Fibroblast of skin of right quadriceps (primary cell): Measurements from ENCODE around the gene GPC6.
A peak's percentile ranks its signal among the peaks of the same experiment; 100 is the strongest.
"Not testable (repeated sequence)": the region's sequence is repeated elsewhere in the genome, so short reads cannot be mapped to it uniquely, and the experiment has no call there.

Source experiments
- DNase-seq: peaks from one replicate; pipeline ENCODE4 v3.0.0-alpha.2; 2013

The GPC6 gene

DNA sequence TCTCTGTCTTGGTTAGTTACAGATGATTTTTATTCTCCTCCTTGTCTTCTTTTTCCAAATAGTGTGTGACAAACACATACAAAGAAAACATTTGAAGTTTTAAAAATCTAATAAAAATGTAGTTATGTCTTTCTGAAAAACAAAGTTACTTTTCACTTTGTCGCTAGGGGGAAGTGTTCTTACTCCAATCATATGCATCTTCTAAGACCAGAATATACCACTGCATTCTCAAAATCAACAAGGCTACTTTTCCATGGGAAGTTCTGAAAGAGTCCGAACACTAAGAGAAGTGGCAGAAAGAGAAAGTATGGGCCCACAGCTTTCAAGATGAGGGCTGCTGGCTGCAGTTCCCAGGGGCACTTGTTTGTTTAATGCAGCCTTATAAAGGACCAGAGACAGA is 1043.9 kb downstream of the GPC6 start:
- DNase-seq: no peak

DNA sequence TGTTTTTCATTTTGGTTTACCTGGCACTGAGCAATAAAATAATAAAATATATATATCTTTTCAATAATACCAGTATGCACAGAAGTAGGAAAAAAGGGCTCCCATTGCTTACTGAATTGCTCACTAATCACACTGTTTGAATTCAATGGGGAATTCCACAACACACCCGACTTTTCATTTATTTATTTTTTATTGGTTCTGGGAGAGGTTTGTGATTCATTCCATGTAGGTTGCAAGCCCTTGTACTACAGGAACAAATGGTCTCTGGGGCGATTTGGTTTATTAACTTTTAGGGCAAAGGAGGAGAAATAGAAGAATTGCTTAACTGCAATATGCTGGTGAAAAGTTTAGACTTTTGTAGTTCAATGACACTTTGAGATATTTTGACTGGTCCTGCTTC is 1045.4 kb downstream of the GPC6 start:
- DNase-seq: no peak

DNA sequence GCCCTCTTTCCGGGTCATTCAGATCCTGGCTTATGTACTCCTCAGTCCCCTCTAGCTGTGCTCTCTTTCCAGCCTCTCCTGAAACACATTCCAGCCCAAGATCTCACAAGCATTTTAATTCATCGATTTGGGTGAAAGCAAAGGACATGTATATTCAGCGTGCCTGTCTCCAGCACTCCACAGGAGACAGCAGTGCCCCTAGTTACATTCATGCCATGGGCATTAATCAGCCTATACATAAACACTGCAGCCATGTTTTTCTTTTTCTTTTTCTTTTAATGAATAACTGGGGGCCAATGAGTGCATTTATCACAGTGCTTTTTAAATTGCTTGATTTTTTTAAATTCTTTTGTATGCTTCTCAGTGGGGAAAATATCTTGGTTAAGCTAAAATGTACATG is 1053.7 kb downstream of the GPC6 start:
- DNase-seq: peak; percentile 17

DNA sequence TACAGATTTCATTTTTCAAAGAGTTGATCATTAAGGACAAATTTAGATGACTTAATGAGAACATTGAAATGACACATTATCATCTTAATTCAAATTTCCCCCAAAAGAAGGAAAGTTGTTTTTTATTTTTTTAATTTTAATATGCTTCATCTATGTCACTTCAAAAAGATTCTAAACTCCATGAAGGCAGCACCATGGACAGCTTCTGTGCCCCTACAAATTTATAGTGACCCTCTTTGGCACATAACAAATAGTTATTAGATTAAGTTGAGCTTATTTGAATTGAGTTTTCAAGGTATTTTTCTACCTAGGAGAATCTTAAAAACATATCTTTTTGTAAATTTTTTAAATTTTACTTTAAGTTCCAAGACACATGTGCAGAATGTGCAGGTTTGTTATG is 1054.2 kb downstream of the GPC6 start:
- DNase-seq: no peak

DNA sequence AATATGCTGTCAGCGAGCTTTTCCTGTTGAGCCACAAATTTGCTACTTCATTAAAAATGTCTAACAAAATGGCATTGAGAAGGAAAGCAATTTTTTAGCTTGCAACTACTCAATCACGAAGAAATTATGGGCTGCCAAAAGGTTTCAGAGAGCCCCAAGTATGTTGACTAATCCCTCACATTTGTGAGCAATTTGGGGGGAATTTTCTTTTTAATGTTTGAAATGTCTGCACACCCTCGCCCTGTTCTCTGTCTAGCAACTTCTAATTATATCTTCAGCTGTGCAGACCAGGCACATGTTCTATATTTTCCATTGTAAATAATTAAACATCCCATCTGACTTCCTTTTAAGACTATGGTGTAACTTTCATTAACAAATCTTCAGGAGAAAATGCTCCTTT is 1060.0 kb downstream of the GPC6 start:
- peak; percentile 59 for DNase-seq

DNA sequence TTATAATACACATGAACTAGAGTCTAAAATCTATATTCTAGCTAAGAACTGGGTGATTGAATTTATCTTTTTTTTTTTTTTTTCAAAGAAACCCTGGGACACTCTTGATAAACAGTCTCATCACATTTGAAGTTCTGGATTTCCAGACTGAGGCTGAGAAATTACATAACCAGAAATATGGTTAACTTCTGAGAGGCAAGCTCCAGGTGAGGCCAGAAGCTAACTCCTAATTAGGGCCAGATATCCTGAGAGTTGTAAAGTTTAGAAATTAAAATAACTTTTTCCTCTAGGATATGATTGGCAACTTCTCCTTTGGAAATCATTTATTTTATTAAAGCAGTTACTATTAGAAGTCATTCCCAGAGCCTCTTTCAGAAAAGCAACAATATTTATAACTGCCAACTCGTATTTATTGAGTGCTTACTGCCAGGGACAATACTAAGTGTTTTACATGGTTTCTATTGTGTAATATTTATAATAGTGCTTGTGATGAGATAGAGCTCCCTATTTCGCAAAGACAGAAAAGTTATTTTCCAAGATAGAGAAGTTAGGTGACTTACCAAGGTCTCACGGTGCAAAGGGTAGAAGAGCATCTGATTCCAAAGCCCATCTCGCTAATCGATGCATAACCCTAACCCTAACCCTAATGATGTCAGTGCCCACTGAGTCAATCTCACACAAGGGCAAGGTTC is 1065.2 kb downstream of the GPC6 start:
- DNase-seq: no peak

DNA sequence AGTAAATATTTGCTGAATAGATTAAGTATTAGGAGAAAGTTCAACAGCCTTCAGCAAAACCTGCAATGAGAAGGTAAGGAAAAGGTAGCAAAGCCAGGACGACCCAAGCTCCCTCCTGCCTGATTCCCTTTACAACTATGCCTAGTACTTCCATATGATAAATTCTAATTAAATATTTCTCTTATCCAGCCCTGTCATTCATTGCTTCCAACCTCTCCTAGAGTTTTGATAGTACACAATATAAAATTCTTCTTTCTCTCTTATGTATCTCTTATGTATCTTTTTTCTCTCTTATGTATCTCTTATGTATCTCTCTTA is 1065.7 kb downstream of the GPC6 start:
- no peak for DNase-seq

DNA sequence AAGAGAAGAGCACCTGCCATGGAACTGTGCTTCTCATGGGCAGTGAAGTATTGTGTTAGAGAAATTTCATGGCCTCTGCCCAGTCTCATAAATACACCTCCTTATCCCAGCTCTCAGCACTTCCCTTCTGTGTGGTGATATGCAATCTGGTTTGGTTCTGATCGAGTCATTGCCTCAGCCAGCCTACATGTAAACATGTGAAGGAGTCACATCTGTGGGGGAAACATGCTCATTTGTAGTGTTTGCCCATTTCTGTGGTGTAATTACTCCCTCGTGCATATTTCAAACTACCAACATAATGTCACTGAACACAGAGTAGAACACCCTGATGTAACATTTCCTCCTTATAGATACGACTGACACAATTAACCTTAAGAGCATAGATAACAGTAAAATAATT is 1069.9 kb downstream of the GPC6 start:
- no peak for DNase-seq

DNA sequence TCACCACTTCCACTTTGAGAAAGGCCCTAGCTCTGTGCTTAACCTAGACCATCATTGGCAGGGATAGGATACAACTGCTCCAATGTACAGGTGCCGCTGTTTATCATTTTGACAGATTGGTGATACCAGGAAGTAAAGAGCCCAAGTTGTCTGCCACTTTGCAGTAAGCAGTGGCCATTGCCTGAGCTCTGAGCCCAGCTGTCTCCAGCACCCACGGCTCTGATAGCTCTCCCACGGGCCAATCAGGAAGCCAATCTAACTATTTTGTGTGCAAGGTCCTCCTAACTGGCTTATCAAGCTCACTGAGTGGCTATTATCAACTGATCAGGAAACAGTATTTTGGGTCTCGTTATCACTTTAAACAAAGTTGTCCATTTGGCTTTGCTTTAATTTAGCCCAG is 1071.7 kb downstream of the GPC6 start:
- DNase-seq: no peak

DNA sequence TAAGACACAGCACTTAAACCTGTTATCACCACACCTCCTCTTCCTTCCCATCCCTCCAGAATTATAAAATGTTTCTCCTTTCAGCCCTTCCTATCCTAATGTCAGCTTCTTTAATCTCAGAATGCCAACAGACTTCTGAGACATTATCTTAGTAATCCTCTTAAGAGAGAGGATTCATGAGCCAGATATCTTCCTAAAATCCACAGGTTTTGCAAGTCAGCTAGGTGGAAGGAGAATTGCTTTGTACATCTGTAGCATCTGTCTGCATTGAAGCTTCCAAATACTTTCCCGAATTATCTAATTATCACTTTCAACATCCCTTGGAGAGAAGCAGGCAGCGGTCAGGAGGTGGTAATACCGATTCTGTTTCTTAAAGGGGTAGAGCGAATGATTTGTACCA is 1073.8 kb downstream of the GPC6 start:
- no peak for DNase-seq

DNA sequence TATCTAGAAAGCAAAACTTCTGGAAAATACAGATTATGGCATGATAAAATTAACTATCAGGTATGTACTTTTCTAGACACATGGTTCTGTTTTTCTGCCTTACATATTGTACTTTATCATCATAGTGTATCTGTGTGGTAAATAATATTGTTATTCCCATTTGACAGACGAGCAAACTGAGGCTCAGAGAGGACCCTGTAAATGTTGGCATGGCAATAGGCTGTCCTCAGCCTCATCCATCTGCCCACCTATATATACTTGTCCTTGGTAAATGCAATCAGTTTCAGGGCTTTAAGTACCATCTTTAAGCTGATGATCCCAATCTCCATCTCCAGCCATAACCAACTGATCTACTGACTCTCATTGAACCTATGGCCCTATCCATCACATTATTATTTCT is 1074.9 kb downstream of the GPC6 start:
- DNase-seq: no peak

DNA sequence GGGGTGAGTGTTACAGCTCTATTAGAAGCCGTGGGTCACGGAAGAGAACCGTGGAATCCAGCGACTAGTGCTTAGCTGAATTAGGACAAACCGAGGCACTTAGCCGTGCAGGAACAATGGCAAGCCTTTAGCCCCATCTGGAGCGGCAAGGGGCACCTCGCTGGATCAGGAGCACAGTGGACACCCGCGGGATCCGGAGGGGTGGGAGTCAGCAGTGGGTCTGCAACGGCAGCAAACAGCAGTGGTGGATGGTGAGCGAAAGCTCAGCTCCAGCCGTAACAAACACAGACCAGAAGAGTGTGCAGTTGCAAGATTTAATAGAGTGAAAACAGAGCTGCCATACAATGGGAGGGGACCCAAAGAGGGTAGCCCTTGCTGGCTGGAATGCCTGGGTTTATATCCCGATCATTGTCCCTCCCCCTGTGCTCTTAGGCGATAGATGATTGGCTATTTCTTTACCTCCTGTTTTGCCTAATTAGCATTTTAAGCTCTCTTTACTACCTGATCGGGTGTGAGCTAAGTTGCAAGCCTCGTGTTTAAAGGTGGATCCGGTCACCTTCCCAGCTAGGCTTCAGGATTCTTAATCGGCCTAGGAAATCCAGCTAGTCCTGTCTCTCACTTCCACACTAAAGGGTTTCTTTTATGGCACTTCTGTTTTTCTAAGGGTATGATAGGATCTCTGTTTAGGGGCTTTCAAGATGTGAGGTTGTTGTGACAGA is 1076.4 kb downstream of the GPC6 start:
- not testable (repeated sequence) for DNase-seq

DNA sequence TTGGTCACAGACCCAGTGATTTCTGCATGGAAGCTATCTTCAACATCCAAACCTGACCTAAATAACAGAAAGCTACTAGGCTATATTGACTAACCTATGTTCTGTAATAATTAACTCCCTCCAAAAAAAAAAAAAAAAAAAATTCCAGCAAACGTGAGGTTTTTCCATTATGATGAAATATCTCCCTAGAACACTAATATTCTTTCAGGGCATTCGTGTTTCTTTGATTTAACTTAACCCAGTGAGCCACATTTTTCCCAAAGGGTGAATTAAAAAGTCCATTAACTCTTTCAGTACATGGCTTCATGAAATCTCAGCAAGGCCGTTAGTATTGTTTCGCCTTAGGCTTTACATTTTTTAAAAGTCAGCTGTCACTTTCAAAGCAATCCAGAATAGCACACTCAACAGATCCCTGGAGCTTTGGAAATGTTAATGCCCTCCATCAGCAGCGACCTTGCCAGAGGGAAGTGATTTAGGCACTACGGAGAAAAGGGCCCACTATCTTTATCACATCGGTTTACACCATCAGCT is 1077.1 kb downstream of the GPC6 start:
- no peak for DNase-seq

DNA sequence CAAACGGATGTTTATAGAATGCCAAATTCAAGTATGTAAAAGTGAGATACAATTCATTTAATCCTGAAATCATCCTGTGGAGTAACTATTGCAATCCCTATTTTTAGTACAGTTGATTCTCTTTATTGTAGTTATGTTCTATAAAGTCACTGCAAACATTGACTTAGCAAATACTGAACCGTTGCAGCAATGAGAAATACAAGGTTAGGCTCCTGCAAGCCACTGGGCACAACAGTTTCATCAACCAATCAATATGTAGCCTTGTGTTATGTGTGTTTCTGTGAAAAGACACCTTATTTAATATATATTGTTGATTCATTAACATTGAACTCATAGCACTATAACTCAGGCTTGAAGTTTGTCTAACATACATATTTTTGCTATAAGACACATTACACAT is 1078.4 kb downstream of the GPC6 start:
- DNase-seq: no peak

DNA sequence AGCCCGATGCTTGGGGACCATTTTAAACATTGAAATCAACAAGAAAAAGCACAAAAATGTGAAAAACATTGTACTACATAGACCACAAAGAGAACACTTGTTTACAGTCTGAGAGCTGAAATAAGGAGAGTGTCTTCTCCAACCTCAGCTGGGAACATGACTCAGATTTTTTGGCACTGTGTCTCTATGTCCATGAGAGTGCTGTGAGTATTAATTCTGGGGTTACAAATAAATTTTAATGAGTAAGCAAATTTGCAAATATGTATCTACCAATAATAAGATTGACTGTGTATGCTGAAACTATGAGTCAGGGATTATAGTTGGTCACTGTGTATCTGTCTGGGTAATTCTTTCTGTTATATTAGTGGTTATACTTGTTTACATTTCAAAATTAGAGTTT is 1078.9 kb downstream of the GPC6 start:
- peak; percentile 90 for DNase-seq

DNA sequence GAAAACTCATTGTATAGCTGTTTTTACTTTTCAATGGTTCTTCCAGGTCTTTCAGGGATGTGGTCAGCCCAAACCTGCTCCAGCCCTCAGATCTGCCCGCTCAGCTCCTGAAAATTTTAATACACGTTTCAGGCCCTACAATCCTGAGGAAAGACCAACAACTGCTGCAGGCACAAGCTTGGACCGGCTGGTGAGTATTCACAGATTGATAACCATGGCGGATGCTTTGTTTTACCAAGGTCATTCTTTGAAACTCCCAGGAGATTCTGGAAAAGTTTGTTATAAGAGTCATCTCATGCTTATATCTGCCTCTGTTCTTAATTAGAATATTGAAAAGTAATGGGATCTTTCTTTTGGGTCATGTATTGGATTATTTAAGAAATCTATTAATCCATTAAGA is 1079.3 kb downstream of the GPC6 start:
- peak; percentile 63 for DNase-seq

DNA sequence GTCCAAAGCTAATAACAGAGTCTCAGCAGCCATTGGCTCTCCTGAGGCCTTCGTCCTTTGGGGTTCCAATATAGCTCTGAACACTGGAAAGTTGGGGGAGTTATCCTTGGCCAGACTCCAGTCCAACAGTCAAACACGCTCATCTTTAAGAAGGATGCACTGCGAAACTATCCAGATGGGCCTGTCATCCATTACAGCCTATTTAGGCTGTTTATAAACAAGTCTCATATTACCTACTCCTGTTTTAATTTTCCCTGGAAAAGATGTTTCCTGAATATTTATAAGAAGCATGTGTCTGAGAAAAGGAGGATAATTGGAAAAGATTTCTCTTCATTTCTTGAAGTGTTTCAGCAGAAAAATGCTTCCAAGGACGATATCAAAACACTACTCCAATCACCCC is 1082.2 kb downstream of the GPC6 start:
- DNase-seq: no peak

DNA sequence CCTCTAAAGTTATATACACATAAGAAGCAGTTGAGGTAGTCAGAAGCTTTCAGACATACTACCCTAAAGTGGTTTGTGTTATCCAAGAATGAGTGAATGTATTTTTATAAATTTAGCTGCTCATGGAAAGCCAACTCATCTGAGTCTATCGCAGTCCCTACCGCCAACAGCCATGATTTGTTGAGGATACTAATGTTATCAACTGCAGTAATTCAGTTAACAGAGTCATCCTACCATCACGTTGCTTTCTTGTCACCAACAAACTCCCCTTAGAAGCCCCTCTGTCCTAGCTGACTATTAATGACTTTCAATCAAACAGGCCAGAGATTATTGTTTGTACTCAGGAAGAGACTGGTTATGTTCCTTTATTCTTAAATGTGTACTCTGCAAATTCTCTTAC is 1083.0 kb downstream of the GPC6 start:
- no peak for DNase-seq

DNA sequence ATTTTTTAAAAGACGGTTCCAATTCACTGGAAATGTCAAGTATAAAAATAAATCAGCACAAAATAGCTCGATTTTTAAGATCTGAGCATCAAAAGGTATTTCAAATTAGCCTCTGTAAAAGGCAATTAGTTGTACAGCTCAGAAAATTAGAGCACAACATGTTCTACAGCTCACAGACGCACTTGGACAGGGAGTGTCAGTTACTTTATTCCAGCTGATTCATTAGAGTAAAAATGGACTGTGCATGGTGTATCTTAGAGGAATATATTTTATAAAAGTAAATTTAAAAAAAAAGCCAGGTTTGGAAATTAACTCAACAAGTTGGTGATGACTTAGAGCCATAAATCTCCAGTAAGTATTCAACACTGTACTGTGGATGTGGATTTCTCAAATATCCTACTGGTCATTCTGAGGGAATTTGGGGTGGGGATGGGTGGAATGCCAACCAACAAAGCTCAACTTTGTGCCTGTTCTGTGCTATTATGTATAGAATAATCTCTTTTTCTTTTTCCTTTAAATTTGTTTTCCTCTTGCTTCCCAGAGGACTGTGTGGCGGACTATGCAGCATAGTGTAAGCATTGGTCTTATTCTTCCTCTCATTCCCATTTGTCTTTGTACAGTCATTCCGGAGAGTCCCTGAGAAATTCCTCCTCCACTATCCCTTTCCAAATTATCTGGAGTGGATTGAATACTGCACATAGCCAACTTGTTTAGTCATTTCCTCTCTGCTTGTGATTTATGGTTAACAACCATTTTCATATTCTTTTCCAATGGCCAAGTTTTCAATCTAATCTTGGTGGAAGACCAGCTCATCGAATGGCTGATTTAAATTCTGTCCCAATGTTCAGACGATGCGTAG is 1083.6 kb downstream of the GPC6 start:
- DNase-seq: peak; percentile 96

DNA sequence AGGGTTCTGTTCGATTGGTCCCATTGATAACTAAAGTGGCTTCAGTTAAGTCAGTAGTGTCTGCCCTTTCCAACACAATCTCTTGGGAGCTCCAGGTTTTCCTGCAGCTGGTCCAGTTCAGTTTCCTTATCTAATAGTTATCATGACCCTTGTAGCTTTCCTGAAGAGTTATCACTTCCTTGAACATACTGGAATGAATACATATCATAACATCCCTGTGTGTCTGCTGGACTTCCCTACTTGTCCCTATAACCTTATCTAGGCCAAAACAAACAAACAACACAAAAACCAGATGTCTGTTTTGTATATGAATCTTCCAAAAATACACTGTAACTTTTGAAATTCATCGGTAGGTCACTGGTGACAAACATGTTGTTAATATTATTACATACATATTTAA is 1085.3 kb downstream of the GPC6 start:
- no peak for DNase-seq

DNA sequence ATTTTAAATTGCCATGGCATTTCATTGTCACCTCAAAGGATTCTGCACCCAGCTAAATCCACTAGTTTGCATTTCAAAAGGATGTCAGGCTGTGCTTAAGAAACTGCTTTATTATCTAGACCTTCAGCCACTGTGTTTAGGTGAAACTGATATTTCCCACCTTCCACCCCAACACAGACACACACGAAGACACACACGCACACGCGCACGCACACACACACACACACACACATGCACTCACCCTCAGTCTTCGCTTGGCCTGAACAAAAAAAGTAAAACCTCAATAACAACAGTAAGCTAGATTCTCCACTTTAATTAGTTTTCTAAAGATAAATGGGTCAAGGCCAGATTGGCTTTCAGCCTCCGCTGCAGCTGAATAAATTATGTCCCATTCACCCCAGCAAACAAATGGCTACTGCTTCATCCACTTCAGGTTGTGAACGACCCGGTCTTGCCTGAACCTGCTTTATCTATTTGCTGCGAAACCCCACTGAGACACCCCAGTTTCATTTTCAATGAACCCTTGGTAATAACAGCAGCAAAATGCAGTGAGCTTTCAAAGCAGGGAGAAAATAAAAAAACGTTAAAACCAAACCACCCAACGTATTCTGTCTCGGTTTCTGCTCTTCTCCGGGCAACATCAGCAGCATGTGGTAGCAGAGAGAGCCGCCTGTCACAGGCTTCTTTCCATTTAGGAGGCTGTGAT is 1086.1 kb downstream of the GPC6 start:
- no peak for DNase-seq

DNA sequence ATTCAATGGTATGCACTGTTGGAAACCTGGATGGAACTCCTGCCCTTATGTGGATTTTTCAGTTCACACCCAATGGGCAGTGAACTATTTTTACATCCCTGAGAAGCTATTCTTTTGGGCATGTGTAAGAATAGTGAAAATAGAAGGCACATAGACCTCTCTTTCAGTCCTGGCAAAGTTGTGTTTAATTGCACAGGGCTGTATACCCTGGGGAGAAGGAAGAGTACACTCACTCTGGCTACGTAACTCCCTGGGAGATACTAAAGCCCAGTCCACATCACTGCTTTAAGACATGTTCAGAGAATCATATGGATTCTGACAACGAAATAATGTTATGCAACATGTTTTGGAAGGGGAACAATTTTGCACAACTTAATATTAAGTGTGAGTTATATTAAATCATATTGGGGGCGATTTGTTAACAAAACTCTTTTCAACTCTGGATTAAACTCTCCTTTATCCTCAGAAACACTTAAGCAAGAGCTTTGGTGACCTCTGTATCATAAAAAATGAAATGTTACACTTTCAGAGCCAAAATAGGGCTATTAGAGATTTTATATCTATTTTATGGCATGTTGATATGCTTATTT is 1086.8 kb downstream of the GPC6 start:
- no peak for DNase-seq

DNA sequence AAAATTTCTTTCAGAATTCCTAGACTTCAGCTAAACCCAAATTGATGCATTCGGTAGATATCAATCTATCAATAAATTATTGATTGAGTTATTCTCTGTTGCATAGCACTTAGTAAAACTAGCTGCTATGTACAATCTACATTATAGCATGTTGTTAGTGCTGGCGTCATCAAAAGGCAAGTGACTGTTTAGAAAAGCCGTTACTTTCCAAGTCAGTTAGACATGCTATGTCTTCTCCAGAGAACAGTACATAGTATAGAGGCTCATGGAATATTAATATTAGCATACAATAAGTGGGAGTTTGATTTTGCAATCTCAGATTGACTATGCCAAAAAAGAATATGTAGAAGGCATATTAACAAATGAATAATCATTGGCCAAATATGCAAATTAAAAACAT is 1087.3 kb downstream of the GPC6 start:
- DNase-seq: no peak
